Activated naive CD4-positive, alpha-beta T cell treated with anti-CD3 and anti-CD28 coated beads, Interleukin-2, amount 50 U/mL, for 72 hours (primary cell): ENCODE results near the gene TSPO. TPM values are rescaled to one million over a fixed set of nuclear protein-coding genes. Genes with fewer than 3 reads are reported as not detected.
A peak's percentile ranks its signal among the peaks of the same experiment; 100 is the strongest.
"Not testable (repeated sequence)": the region's sequence is repeated elsewhere in the genome, so short reads cannot be mapped to it uniquely, and the experiment has no call there.

ENCODE experiments used
- ATAC-seq, 2 donors: fragments of 150-1000 bp; cut with Tn5 transposase; 2 replicates each; pipeline ENCODE4 v1.10.0; 2021; ENCODE audit warnings: mild to moderate bottlenecking in 2 of 2, moderate library complexity in 2 of 2
- DNase-seq, 2 donors: peaks; one replicate each; pipeline ENCODE4 v3.0.0; 2021 to 2022; ENCODE audit warnings: low spot score in 2 of 2
- H3K27ac Mint-ChIP-seq, 2 donors: one replicate each; pipeline ENCODE4 v1.8.0; 2022; ENCODE audit warnings: mild to moderate bottlenecking in 2 of 2, mixed read lengths in 2 of 2
- H3K36me3 Mint-ChIP-seq, 2 donors: one replicate each; pipeline ENCODE4 v1.8.0; 2022; ENCODE audit warnings: mixed read lengths in 2 of 2
- H3K9me3 Mint-ChIP-seq, 2 donors: one replicate each; pipeline ENCODE4 v1.8.0; 2022; ENCODE audit warnings: mixed read lengths in 2 of 2
- total RNA-seq, 2 donors: library from RNA; stranded (reverse); gene quantifications; one replicate each; pipeline ENCODE4 v1.2.3, GENCODE V29; 2022

TSPO gene
- 100 to 1,000 TPM; 145 to 159 TPM for total RNA-seq

- Mint-ChIP-seq H3K9me3 (no peaks in the 10 kb centered on the region), H3K27ac (peak within 1 kb of the TSS; percentile 78 to 96), H3K36me3 (peaks cover 0 to 7% of the 10 kb centered on the region in 2 donors)
- DNase-seq (peak; percentile 67 to 69), ATAC-seq (peak; percentile 77 to 78)
These were observed at the start of gene TSPO for GRCh38 chr22:43151251-43152002. TSPO (plus strand) TSS chr22:43151559; CDS start chr22:43159239, 7,680 bp downstream.

- peak in 1 of 2 donors; percentile 69 for DNase-seq
- ATAC-seq: peak in 1 of 2 donors; percentile 86
- peak overlapping the region in 1 of 2 donors; percentile 18 for H3K27ac Mint-ChIP-seq
- H3K36me3 Mint-ChIP-seq, H3K9me3 Mint-ChIP-seq: not testable (repeated sequence)
These were observed 47.2 kb upstream of the TSPO start for GRCh38 chr22:43104056-43104625.

GRCh38 chr22:43104950-43105349 lies 46.4 kb upstream of the TSPO start:
- H3K9me3 Mint-ChIP-seq, H3K27ac Mint-ChIP-seq, H3K36me3 Mint-ChIP-seq, ATAC-seq, DNase-seq: not testable (repeated sequence)

GRCh38 chr22:43106302-43106701 lies 45.1 kb upstream of the TSPO start:
- ATAC-seq: no peak
- Mint-ChIP-seq H3K9me3 (no peaks in the 10 kb centered on the region), H3K36me3 (no peaks in the 10 kb centered on the region), H3K27ac (no peak overlapping the region)
- DNase-seq: no peak

DNA sequence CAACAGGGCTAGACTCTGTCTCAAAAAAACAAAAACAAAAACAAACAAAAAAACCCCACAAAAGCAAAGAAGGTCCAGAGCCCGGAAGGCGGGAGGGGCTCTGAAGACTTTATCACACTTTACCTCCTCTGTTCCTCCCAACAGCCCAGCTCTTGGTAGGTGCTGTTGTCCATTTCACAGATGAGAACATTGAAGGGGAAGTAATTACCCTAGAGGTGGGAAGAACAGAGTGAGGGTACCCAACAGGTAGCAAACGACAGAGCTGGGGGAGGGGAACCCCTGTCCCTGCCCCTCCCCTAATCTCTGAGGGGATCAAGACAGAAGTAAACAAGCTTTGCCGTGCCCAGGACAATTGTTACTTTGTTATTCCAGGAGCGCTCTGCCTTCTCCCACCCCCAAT lies 41.8 kb upstream of the TSPO start:
- no peak overlapping the region for H3K27ac Mint-ChIP-seq

DNA sequence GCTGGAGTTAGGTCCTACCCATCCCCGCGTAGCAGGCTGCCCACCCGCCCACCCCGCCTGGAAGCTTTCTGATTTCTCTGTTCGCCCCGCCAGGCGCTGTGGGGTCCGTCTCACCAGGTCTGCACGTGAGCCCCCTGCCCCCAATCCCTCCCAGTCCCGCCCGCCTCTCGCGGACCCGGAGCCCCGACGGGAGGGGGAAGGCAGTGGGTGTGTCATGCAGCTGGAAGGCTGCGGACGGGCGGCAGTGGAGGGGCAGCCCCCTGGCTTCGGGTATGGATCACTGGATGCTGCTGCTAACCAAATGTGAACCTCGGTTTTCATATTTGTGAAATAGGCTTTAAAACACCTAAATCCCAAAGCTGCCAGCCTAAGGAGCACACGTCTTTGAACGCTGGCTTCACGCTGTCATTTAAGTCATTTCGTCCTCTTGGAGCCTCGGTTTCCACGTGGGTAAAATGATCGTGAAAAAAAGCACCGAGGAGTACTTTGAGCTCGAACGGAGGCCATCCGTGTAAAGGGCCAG lies 41.4 kb upstream of the TSPO start:
- Mint-ChIP-seq H3K27ac (no peak overlapping the region), H3K9me3 (no peaks in the 10 kb centered on the region), H3K36me3 (no peaks in the 10 kb centered on the region)
- ATAC-seq (peak in 1 of 2 donors; percentile 34), DNase-seq (no peak)

More for the DNA sequence above, 41.8 kb upstream of the TSPO start:
- ATAC-seq: no peak
- DNase-seq: no peak
- H3K36me3 Mint-ChIP-seq: no peaks in the 10 kb centered on the region
- H3K9me3 Mint-ChIP-seq: no peaks in the 10 kb centered on the region

- no peak within 1 kb of the TSS for H3K27ac Mint-ChIP-seq
- H3K9me3 Mint-ChIP-seq: no peaks in the 10 kb centered on the region
- no peaks in the 10 kb centered on the region for H3K36me3 Mint-ChIP-seq
- ATAC-seq (peak; percentile 69 to 75), DNase-seq (peak in 1 of 2 donors; percentile 19)
These were observed 40.9 kb upstream of the TSPO start, which contains the start of gene BIK for GRCh38 chr22:43110444-43110926. BIK (plus strand) TSS chr22:43110750; CDS start chr22:43124023, 13,273 bp downstream.

GRCh38 chr22:43110927-43111623 lies 40.3 kb upstream of the TSPO start:
- DNase-seq (peak; percentile 35 to 62), ATAC-seq (peak; percentile 73 to 80)
- Mint-ChIP-seq H3K36me3 (no peaks in the 10 kb centered on the region), H3K9me3 (no peaks in the 10 kb centered on the region), H3K27ac (no peak overlapping the region)

GRCh38 chr22:43113526-43114251 lies 37.7 kb upstream of the TSPO start:
- H3K27ac Mint-ChIP-seq: no peak overlapping the region

GRCh38 chr22:43114958-43115357 lies 36.4 kb upstream of the TSPO start:
- no peak for ATAC-seq
- no peaks in the 10 kb centered on the region for H3K9me3 Mint-ChIP-seq

More at GRCh38 chr22:43113526-43114251, 37.7 kb upstream of the TSPO start:
- ATAC-seq (no peak), DNase-seq (no peak)
- Mint-ChIP-seq H3K9me3 (no peaks in the 10 kb centered on the region), H3K36me3 (no peaks in the 10 kb centered on the region)

GRCh38 chr22:43116932-43117331 lies 34.4 kb upstream of the TSPO start:
- Mint-ChIP-seq H3K27ac (no peak overlapping the region), H3K36me3 (no peaks in the 10 kb centered on the region), H3K9me3 (no peaks in the 10 kb centered on the region)
- no peak for DNase-seq
- no peak for ATAC-seq

More at GRCh38 chr22:43114958-43115357, 36.4 kb upstream of the TSPO start:
- no peaks in the 10 kb centered on the region for H3K36me3 Mint-ChIP-seq
- no peak for DNase-seq
- no peak overlapping the region for H3K27ac Mint-ChIP-seq

- H3K27ac Mint-ChIP-seq: no peak overlapping the region
- H3K9me3 Mint-ChIP-seq: no peaks in the 10 kb centered on the region
- H3K36me3 Mint-ChIP-seq: no peaks in the 10 kb centered on the region
- ATAC-seq: no peak
- DNase-seq: no peak
These were observed 33.1 kb upstream of the TSPO start for GRCh38 chr22:43118024-43118849.

GRCh38 chr22:43118953-43119458 lies 32.4 kb upstream of the TSPO start:
- H3K9me3 Mint-ChIP-seq: no peaks in the 10 kb centered on the region
- ATAC-seq (no peak), DNase-seq (no peak)
- no peak overlapping the region for H3K27ac Mint-ChIP-seq
- H3K36me3 Mint-ChIP-seq: no peaks in the 10 kb centered on the region

DNA sequence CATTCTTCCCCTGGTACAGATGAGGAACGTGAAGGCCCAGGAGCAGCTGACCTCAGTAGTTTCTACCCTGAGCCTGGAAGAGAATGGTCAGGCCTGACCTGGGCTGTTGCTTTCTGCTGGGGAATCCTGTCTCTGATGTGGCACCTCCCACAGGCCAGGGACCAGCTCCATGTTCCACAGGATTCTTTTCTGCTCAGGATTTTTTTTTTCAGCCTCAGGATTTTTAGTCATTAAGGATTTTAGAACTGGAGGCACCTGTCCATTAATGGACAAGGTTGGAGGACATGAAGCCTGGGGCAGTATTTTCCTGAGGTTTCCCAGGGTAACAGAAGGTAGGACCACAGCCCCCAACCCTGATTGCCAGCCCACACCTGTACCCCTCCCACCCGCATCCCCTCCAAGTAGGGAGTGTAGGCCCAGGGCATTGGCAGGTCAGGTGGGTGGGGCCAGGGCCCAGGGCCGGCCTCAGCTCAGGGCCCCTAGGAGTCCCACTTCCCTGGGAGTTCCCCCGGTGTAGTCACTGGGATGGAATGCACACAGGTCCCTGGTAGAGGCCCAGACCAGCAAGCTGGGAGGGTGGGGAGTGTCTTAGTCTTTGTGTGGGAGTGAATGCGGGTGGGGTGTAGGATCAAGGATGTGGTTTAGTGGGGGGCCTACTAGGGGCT lies 24.7 kb upstream of the TSPO start:
- DNase-seq: no peak
- no peaks in the 10 kb centered on the region for H3K9me3 Mint-ChIP-seq
- peak overlapping the region in 1 of 2 donors; percentile 6 for H3K27ac Mint-ChIP-seq
- no peaks in the 10 kb centered on the region for H3K36me3 Mint-ChIP-seq
- ATAC-seq: no peak
